Kidney (tissue), 14 donors: ENCODE data around the gene SLC25A43. TPM values are rescaled to one million over a fixed set of nuclear protein-coding genes. Genes with fewer than 3 reads are reported as not detected.

Experiments
- DNase-seq, 5 donors: peaks; one replicate each; pipeline ENCODE4 v3.0.0-alpha.2; 2013 to 2020
- FAIRE-seq: peaks from 2 replicates; lab custom pipeline; 2012; peaks lifted over from hg19 to GRCh38; lab: Jason Lieb, UNC
- H3K27ac ChIP-seq, 2 donors: one replicate each; pipeline ENCODE4 v1.7.0; 2013; ENCODE audit warnings: low read depth in 2 of 2, low read length in 2 of 2, inconsistent platforms in 1 of 2
- H3K27me3 ChIP-seq: one replicate; pipeline ENCODE4 v1.7.1; 2013; ENCODE audit warnings: low read length, inconsistent platforms; ENCODE audit not compliant: control insufficient read depth, insufficient read depth
- H3K36me3 ChIP-seq, 3 donors: one replicate each; pipeline versions ENCODE4 v1.7.0 to v1.7.1; 2013; ENCODE audit warnings: low read length in 3 of 3, control low read depth in 1 of 3, inconsistent platforms in 1 of 3; ENCODE audit not compliant: insufficient read depth in 3 of 3, control insufficient read depth in 2 of 3
- H3K4me1 ChIP-seq, 3 donors: one replicate each; pipeline versions ENCODE4 v1.7.0 to v1.7.1; 2013; ENCODE audit warnings: low read length in 3 of 3, inconsistent platforms in 1 of 3, low read depth in 1 of 3; ENCODE audit not compliant: control insufficient read depth in 2 of 3, insufficient read depth in 2 of 3
- H3K4me3 ChIP-seq, 3 donors: one replicate each; pipeline versions ENCODE4 v1.7.0 to v1.8.1; 2013; ENCODE audit warnings: low read length in 3 of 3, control low read depth in 1 of 3, inconsistent platforms in 1 of 3
- H3K9ac ChIP-seq, 3 donors: one replicate each; pipeline versions ENCODE4 v1.7.0 to v1.7.1; 2013; ENCODE audit warnings: low read length in 3 of 3, control low read depth in 1 of 3, inconsistent platforms in 1 of 3
- H3K9me3 ChIP-seq, 3 donors: one replicate each; pipeline versions ENCODE4 v1.7.0 to v1.7.1; 2013; ENCODE audit warnings: low read length in 3 of 3, control low read depth in 1 of 3, inconsistent platforms in 1 of 3; ENCODE audit not compliant: control insufficient read depth in 2 of 3, insufficient read depth in 1 of 3
- CTCF ChIP-seq: IDR thresholded peaks from 3 replicates; pipeline ENCODE4 v1.5.1; 2012; ENCODE audit warnings: mild to moderate bottlenecking, moderate library complexity, borderline replicate concordance; ENCODE audit not compliant: insufficient read depth; ENCODE audit errors: extremely low read depth
- intact Hi-C: fragments of 100-400 bp; cut with DNase I; formaldehyde crosslinking; loops from one replicate; pipeline ENCODE4 v1.11.1; 2022
- polyA plus RNA-seq: library from polyadenylated mRNA; stranded (reverse); fragments of 350-450 nt; fragmentation: Illumina TruSeq; extraction: RNeasy Lipid Tissue Mini Kit (QIAGEN cat#74804); gene quantifications from one replicate; pipeline ENCODE4 v1.2.3, GENCODE V29; 2014; ENCODE audit warnings: low read depth, low replicate concordance; ENCODE audit not compliant: insufficient read depth
- total RNA-seq: library from RNA; stranded (reverse); fragmentation: NEBNext Ultra II Directional; extraction: Animal tissue kit (Norgen Biotek cat#: 25700); gene quantifications from one replicate; pipeline ENCODE4 v1.2.1, GENCODE V29; 2021
- donor health status: control.
- donor health status: control.
- donor health status: control.
- donor health status: control.
- donor health status: control.
- donor health status: DM: yes; HTN: yes; CAD: no.
- donor health status: Normal renal cell carcinoma (clear cell type).

SLC25A43 gene
- total and polyA plus RNA-seq, 2 donors from 2014 or later = 10.1 to 15.5 TPM

GRCh38 chrX:119393144-119393543, 6.0 kb upstream of the SLC25A43 start:
- TF ChIP-seq CTCF = no peak
- Histone ChIP-seq H3K27me3 (no peaks in the 10 kb centered on the region), H3K4me3 (no peak overlapping the region), H3K9me3 (no peaks in the 10 kb centered on the region), H3K36me3 (no peaks in the 10 kb centered on the region), H3K9ac (no peak overlapping the region), H3K4me1 (no peaks in the 10 kb centered on the region), H3K27ac (no peak overlapping the region)
- DNase-seq (no peak), FAIRE-seq (no peak)
- intact Hi-C loops = no loop called here

GRCh38 chrX:119398587-119398973, 556 bp upstream of the SLC25A43 start:
- H3K4me3 ChIP-seq = peak overlapping the region; percentile 50 to 55 (median 53)
- peak overlapping the region in 1 of 3 donors; percentile 24 for H3K9ac ChIP-seq
- TF ChIP-seq CTCF = no peak
- intact Hi-C loops = no loop called here
- H3K36me3 ChIP-seq = no peaks in the 10 kb centered on the region
- H3K4me1 ChIP-seq = peaks cover 0 to 5% (median 3%) of the 10 kb centered on the region in 3 donors
- H3K27me3 ChIP-seq = no peaks in the 10 kb centered on the region
- peak overlapping the region; percentile 43 to 60 for H3K27ac ChIP-seq
- no peaks in the 10 kb centered on the region for H3K9me3 ChIP-seq
- no peak for FAIRE-seq
- peak in 1 of 5 donors; percentile 28 for DNase-seq

GRCh38 chrX:119399772-119400101, 601 bp downstream of the SLC25A43 start:
- Histone ChIP-seq H3K9me3 (no peaks in the 10 kb centered on the region), H3K9ac (no peak overlapping the region), H3K27me3 (no peaks in the 10 kb centered on the region), H3K4me3 (peak overlapping the region; percentile 33 to 56 (median 55)), H3K27ac (no peak overlapping the region), H3K36me3 (no peaks in the 10 kb centered on the region), H3K4me1 (peaks cover 0 to 5% (median 3%) of the 10 kb centered on the region in 3 donors)
- no peak for FAIRE-seq
- TF ChIP-seq CTCF = no peak
- intact Hi-C loops = no loop called here
- peak in 2 of 5 donors; percentile 17 to 26 for DNase-seq

GRCh38 chrX:119401569-119401968, 2.4 kb downstream of the SLC25A43 start:
- H3K9ac ChIP-seq = no peak overlapping the region
- no peaks in the 10 kb centered on the region for H3K36me3 ChIP-seq
- no peak overlapping the region for H3K4me3 ChIP-seq
- no peak overlapping the region for H3K27ac ChIP-seq
- intact Hi-C loops = no loop called here
- H3K9me3 ChIP-seq = no peaks in the 10 kb centered on the region
- no peak for DNase-seq
- no peaks in the 10 kb centered on the region for H3K27me3 ChIP-seq
- peaks cover 0 to 5% (median 3%) of the 10 kb centered on the region in 3 donors for H3K4me1 ChIP-seq
- TF ChIP-seq CTCF = no peak
- no peak for FAIRE-seq
